SU-DHL-6 (cell line): Measurements from ENCODE around the gene RNF111.

Experiments used
- EZH2phosphoT487 ChIP-seq: fragments of 200-600 bp; sonication (generic), shearing (Covaris generic); conservative IDR thresholded peaks from 2 replicates; pipeline ENCODE4 v1.6.1; 2018; ENCODE audit warnings: mild to moderate bottlenecking, antibody characterized with exemption, low read length, moderate library complexity, mixed read lengths
- TF ChIP-seq, protein P1 (sequence below): fragments of 200-600 bp; sonication (generic); IDR thresholded peaks from one replicate; pipeline ENCODE4 v1.5.1; 2017; ENCODE audit warnings: antibody characterized with exemption, mild to moderate bottlenecking, low read length, moderate library complexity; ENCODE audit not compliant: insufficient read depth, poor library complexity, severe bottlenecking

DNA sequence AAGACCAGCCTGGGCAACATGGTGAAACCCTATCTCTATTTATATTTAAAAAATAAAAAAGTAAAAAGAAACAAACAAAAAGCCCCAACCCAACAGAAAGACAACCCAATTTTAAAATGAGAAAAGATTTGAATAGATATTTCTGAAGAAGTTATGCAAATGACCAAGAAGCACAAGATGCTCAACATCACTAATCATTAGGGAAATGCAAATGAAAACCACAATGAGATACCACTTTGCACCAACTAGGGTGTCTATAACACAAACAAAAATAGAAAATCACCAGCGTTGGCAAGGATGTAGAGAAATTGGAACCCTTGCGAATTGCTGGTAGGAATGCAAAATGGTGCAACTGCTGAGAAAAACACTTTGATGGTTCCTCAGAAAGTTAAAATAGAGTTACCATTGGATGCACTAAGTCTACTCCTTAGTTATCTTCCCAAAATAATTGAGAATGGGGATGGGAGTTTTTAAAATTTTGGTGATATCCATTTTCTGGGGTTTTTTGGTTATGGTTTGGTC is 71.7 kb downstream of the RNF111 start:
- TF ChIP-seq, protein P1, sequence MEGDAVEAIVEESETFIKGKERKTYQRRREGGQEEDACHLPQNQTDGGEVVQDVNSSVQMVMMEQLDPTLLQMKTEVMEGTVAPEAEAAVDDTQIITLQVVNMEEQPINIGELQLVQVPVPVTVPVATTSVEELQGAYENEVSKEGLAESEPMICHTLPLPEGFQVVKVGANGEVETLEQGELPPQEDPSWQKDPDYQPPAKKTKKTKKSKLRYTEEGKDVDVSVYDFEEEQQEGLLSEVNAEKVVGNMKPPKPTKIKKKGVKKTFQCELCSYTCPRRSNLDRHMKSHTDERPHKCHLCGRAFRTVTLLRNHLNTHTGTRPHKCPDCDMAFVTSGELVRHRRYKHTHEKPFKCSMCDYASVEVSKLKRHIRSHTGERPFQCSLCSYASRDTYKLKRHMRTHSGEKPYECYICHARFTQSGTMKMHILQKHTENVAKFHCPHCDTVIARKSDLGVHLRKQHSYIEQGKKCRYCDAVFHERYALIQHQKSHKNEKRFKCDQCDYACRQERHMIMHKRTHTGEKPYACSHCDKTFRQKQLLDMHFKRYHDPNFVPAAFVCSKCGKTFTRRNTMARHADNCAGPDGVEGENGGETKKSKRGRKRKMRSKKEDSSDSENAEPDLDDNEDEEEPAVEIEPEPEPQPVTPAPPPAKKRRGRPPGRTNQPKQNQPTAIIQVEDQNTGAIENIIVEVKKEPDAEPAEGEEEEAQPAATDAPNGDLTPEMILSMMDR, result no peak
- TF ChIP-seq EZH2phosphoT487, result no peak
